ENCODE measurements around the gene CDC42BPA.

Gene CDC42BPA

GRCh38 chr1:227335242-227336020 lies 17.1 kb upstream of the CDC42BPA start:
- no peak for DNase-seq

- no peak for DNase-seq
These were observed 15.1 kb upstream of the CDC42BPA start for GRCh38 chr1:227333423-227333822.

- no peak for DNase-seq
These were observed 12.2 kb upstream of the CDC42BPA start for GRCh38 chr1:227330279-227331076.

GRCh38 chr1:227328405-227329019 lies 10.2 kb upstream of the CDC42BPA start:
- DNase-seq, result no peak

- no peak for DNase-seq
These were observed 6.9 kb upstream of the CDC42BPA start for GRCh38 chr1:227325156-227325555.

- no peak for DNase-seq
These were observed 5.6 kb upstream of the CDC42BPA start for GRCh38 chr1:227323967-227324268.

- DNase-seq, result no peak
These were observed 5.1 kb upstream of the CDC42BPA start for GRCh38 chr1:227323171-227323966.

- DNase-seq, result no peak
These were observed 4.1 kb upstream of the CDC42BPA start for GRCh38 chr1:227322376-227322775.

GRCh38 chr1:227321035-227321434 lies 2.7 kb upstream of the CDC42BPA start:
- no peak for DNase-seq

GRCh38 chr1:227320476-227320875 lies 2.2 kb upstream of the CDC42BPA start:
- DNase-seq, result no peak

- no peak for DNase-seq
These were observed 738 bp upstream of the CDC42BPA start for GRCh38 chr1:227318853-227319607.

- DNase-seq, result no peak
These were observed 723 bp downstream of the CDC42BPA start for GRCh38 chr1:227317523-227318015.

- DNase-seq, result no peak
These were observed 1.3 kb downstream of the CDC42BPA start for GRCh38 chr1:227317011-227317451.

GRCh38 chr1:227316456-227316855 lies 1.8 kb downstream of the CDC42BPA start:
- DNase-seq, result no peak

- DNase-seq, result no peak
These were observed 2.5 kb downstream of the CDC42BPA start for GRCh38 chr1:227315629-227316346.

GRCh38 chr1:227314014-227314848 lies 4.1 kb downstream of the CDC42BPA start:
- no peak for DNase-seq

GRCh38 chr1:227312361-227313025 lies 5.8 kb downstream of the CDC42BPA start:
- no peak for DNase-seq

- no peak for DNase-seq
These were observed 6.8 kb downstream of the CDC42BPA start for GRCh38 chr1:227311389-227312001.

Measured in stimulated activated CD4-positive, alpha-beta T cell treated with anti-CD3 and anti-CD28 coated beads, Interleukin-4, amount 100 ng/mL, for 24 hours (primary cell).